ENCODE measurements around the gene CIB2.

DNA sequence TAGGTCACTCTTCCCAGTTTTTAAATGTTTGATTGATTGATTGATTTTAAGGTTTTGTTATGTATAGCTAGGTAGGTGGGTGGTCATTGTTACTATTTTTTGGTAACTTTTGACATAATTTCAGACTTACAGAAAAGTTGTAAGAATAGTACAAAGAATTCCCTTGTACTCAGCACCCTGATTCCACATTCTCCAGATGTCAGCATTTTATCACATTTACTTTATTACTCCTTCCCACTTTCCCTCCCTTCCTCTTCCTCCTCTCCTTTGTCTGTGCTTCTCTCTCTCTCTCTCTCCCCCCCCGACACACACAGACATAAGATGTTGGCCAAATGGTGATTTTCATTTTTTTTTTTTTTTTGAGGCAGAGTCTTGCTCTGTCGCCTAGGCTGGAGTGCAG lies 32.8 kb upstream of the CIB2 start:
- TF ChIP-seq CTCF (IDR thresholded peaks at IDR 0.05) (no peak), EP300 (IDR thresholded peaks at IDR 0.05) (no peak), POLR2AphosphoS5 (IDR thresholded peaks at IDR 0.05) (no peak), POLR2A (IDR thresholded peaks at IDR 0.05) (no peak)

Measured in suprapubic skin (tissue), 4 donors.